ENCODE results near the gene PRPS1L1.

PRPS1L1 gene

GRCh38 chr7:17984288-17984687 lies 43.4 kb downstream of the PRPS1L1 start:
- no peaks in the 10 kb centered on the region for H3K9me3 ChIP-seq (ENCODE audit: control insufficient read depth, insufficient read depth, low read length)
- H4K20me1 ChIP-seq (ENCODE audit: control insufficient read depth, insufficient read depth, low read depth, low read length): no peaks in the 10 kb centered on the region
- H3F3A ChIP-seq (ENCODE audit: control insufficient read depth, insufficient read depth): no peaks in the 10 kb centered on the region
- H3K79me2 ChIP-seq (ENCODE audit: control insufficient read depth, low read length): no peaks in the 10 kb centered on the region
- no peaks in the 10 kb centered on the region for H3K36me3 ChIP-seq (ENCODE audit: control insufficient read depth, low read length)
- no peaks in the 10 kb centered on the region for H3K9me2 ChIP-seq (replicated peaks; ENCODE audit: control insufficient read depth, low read length)
- no peaks in the 10 kb centered on the region for H3K27me3 ChIP-seq (ENCODE audit: control insufficient read depth, low read length)
- no peak for TF ChIP-seq EZH2phosphoT487 (IDR thresholded peaks at IDR 0.05; ENCODE audit: borderline replicate concordance, low read length)
- no peak for TF ChIP-seq CTCF (IDR thresholded peaks at IDR 0.05; ENCODE audit: low read depth, low read length, poor library complexity, severe bottlenecking)
- H3K27ac ChIP-seq (ENCODE audit: low read depth, low read length): no peak overlapping the region
- H3K4me1 ChIP-seq (ENCODE audit: control insufficient read depth, low read length): peaks cover 11% of the 10 kb centered on the region
- no peak overlapping the region for H3K4me2 ChIP-seq (ENCODE audit: low read length)
- H3K4me3 ChIP-seq (ENCODE audit: low read length): no peak overlapping the region

GRCh38 chr7:17983221-17984062 lies 44.2 kb downstream of the PRPS1L1 start:
- H3K27me3 ChIP-seq (ENCODE audit: control insufficient read depth, low read length): no peaks in the 10 kb centered on the region
- H3K36me3 ChIP-seq (ENCODE audit: control insufficient read depth, low read length): no peaks in the 10 kb centered on the region
- H3K79me2 ChIP-seq (ENCODE audit: control insufficient read depth, low read length): no peaks in the 10 kb centered on the region
- H3K4me1 ChIP-seq (ENCODE audit: control insufficient read depth, low read length): peaks cover 11% of the 10 kb centered on the region
- no peak overlapping the region for H3K4me3 ChIP-seq (ENCODE audit: low read length)
- no peaks in the 10 kb centered on the region for H4K20me1 ChIP-seq (ENCODE audit: control insufficient read depth, insufficient read depth, low read depth, low read length)
- H3K9me2 ChIP-seq (replicated peaks; ENCODE audit: control insufficient read depth, low read length): no peaks in the 10 kb centered on the region
- no peak overlapping the region for H3K4me2 ChIP-seq (ENCODE audit: low read length)
- no peak overlapping the region for H3K27ac ChIP-seq (ENCODE audit: low read depth, low read length)
- no peaks in the 10 kb centered on the region for H3K9me3 ChIP-seq (ENCODE audit: control insufficient read depth, insufficient read depth, low read length)
- no peaks in the 10 kb centered on the region for H3F3A ChIP-seq (ENCODE audit: control insufficient read depth, insufficient read depth)
- no peak for TF ChIP-seq CTCF (IDR thresholded peaks at IDR 0.05; ENCODE audit: low read depth, low read length, poor library complexity, severe bottlenecking)
- no peak for TF ChIP-seq EZH2phosphoT487 (IDR thresholded peaks at IDR 0.05; ENCODE audit: borderline replicate concordance, low read length)

GRCh38 chr7:17976952-17977351 lies 50.7 kb downstream of the PRPS1L1 start:
- Histone ChIP-seq H3K36me3 (ENCODE audit: control insufficient read depth, low read length) (no peaks in the 10 kb centered on the region), H3K27me3 (ENCODE audit: control insufficient read depth, low read length) (no peaks in the 10 kb centered on the region), H3F3A (ENCODE audit: control insufficient read depth, insufficient read depth) (no peaks in the 10 kb centered on the region), H3K4me3 (ENCODE audit: low read length) (no peak overlapping the region), H3K4me1 (ENCODE audit: control insufficient read depth, low read length) (no peaks in the 10 kb centered on the region), H3K4me2 (ENCODE audit: low read length) (no peak overlapping the region), H4K20me1 (ENCODE audit: control insufficient read depth, insufficient read depth, low read depth, low read length) (no peaks in the 10 kb centered on the region), H3K9me3 (ENCODE audit: control insufficient read depth, insufficient read depth, low read length) (no peaks in the 10 kb centered on the region), H3K9me2 (replicated peaks; ENCODE audit: control insufficient read depth, low read length) (no peaks in the 10 kb centered on the region), H3K27ac (ENCODE audit: low read depth, low read length) (no peak overlapping the region), H3K79me2 (ENCODE audit: control insufficient read depth, low read length) (no peaks in the 10 kb centered on the region)
- TF ChIP-seq CTCF (IDR thresholded peaks at IDR 0.05; ENCODE audit: low read depth, low read length, poor library complexity, severe bottlenecking): no peak
